H9 (cell line): ENCODE data around the gene FAM217A. TPM values are rescaled to one million over a fixed set of nuclear protein-coding genes. Genes with fewer than 3 reads are reported as not detected.

Experiments used
- DNase-seq: peaks from one replicate; pipeline ENCODE4 v3.0.0-alpha.2; 2017
- H2AFZ ChIP-seq: one replicate; pipeline ENCODE4 v1.6.1; 2013; ENCODE audit warnings: mild to moderate bottlenecking, low read length, control low read depth, moderate library complexity
- H2AK5ac ChIP-seq: 2 replicates; pipeline ENCODE4 v1.6.1; 2013; ENCODE audit warnings: low read length, control low read depth, mixed read lengths; ENCODE audit not compliant: insufficient read length
- H2BK120ac ChIP-seq: one replicate; pipeline ENCODE4 v1.6.1; 2013; ENCODE audit warnings: low read depth, mild to moderate bottlenecking, low read length, control low read depth, inconsistent platforms; ENCODE audit not compliant: poor library complexity, severe bottlenecking
- H2BK12ac ChIP-seq: 2 replicates; pipeline ENCODE4 v1.6.1; 2013; ENCODE audit warnings: low read length, control low read depth, mixed read lengths, low read depth; ENCODE audit not compliant: insufficient read length
- H2BK15ac ChIP-seq: 2 replicates; pipeline ENCODE4 v1.6.1; 2013; ENCODE audit warnings: low read depth, low read length, control low read depth
- H2BK20ac ChIP-seq: one replicate; pipeline ENCODE4 v1.6.1; 2013; ENCODE audit warnings: low read depth, mild to moderate bottlenecking, low read length, control low read depth, inconsistent platforms; ENCODE audit not compliant: poor library complexity, severe bottlenecking
- H2BK5ac ChIP-seq: 2 replicates; pipeline ENCODE4 v1.6.1; 2013; ENCODE audit warnings: low read length, control low read depth, mixed read lengths; ENCODE audit not compliant: insufficient read length
- H3K14ac ChIP-seq: 2 replicates; pipeline ENCODE4 v1.6.1; 2013; ENCODE audit warnings: low read length, control low read depth; ENCODE audit not compliant: insufficient read depth
- H3K18ac ChIP-seq: 2 replicates; pipeline ENCODE4 v1.6.1; 2013; ENCODE audit warnings: low read depth, mild to moderate bottlenecking, mixed read lengths, low read length, control low read depth; ENCODE audit not compliant: insufficient read length
- H3K23ac ChIP-seq: 2 replicates; pipeline ENCODE4 v1.6.1; 2013; ENCODE audit warnings: low read length, control low read depth, mixed read lengths, low read depth; ENCODE audit not compliant: insufficient read length
- H3K23me2 ChIP-seq: 2 replicates; pipeline ENCODE4 v1.6.1; 2013; ENCODE audit warnings: low read depth, mild to moderate bottlenecking, mixed read lengths, low read length, control low read depth; ENCODE audit not compliant: insufficient read length, poor library complexity, severe bottlenecking
- H3K27ac ChIP-seq: 2 replicates; pipeline ENCODE4 v1.5.1; 2013; ENCODE audit warnings: low read length, control low read depth, mixed read lengths, low read depth; ENCODE audit not compliant: insufficient read length
- H3K27me3 ChIP-seq: 2 replicates; pipeline ENCODE4 v1.6.1; 2013; ENCODE audit warnings: low read length, control low read depth, inconsistent platforms; ENCODE audit not compliant: insufficient read depth
- H3K4ac ChIP-seq: 2 replicates; pipeline ENCODE4 v1.6.1; 2013; ENCODE audit warnings: low read depth, mild to moderate bottlenecking, control low read depth, inconsistent platforms, low read length, moderate library complexity
- H3K4me1 ChIP-seq: 2 replicates; pipeline ENCODE4 v1.6.1; 2013; ENCODE audit warnings: low read length, control low read depth, inconsistent platforms; ENCODE audit not compliant: insufficient read depth
- H3K4me2 ChIP-seq: 2 replicates; pipeline ENCODE4 v1.6.1; 2013; ENCODE audit warnings: low read length, control low read depth, mixed read lengths; ENCODE audit not compliant: insufficient read length, insufficient read depth
- H3K56ac ChIP-seq: 2 replicates; pipeline ENCODE4 v1.6.1; 2013; ENCODE audit warnings: low read depth, mild to moderate bottlenecking, mixed read lengths, low read length, control low read depth; ENCODE audit not compliant: insufficient read length
- H3K79me1 ChIP-seq: 2 replicates; pipeline ENCODE4 v1.6.1; 2013; ENCODE audit warnings: low read depth, mild to moderate bottlenecking, moderate library complexity, low read length, control low read depth, inconsistent platforms; ENCODE audit not compliant: insufficient read depth, poor library complexity, severe bottlenecking
- H3K79me2 ChIP-seq: 2 replicates; pipeline ENCODE4 v1.6.1; 2013; ENCODE audit warnings: low read length, control low read depth, inconsistent platforms; ENCODE audit not compliant: insufficient read depth
- H3K9ac ChIP-seq: 2 replicates; pipeline ENCODE4 v1.6.1; 2013; ENCODE audit warnings: low read length, control low read depth, mixed read lengths; ENCODE audit not compliant: insufficient read length; ENCODE audit errors: extremely low read depth
- H3K9me3 ChIP-seq: one replicate; pipeline ENCODE4 v1.6.1; 2013; ENCODE audit warnings: low read depth, low read length, inconsistent platforms; ENCODE audit not compliant: control insufficient read depth
- H3T11ph ChIP-seq: one replicate; pipeline ENCODE4 v1.6.1; 2013; ENCODE audit warnings: mild to moderate bottlenecking, low read length, control low read depth, inconsistent platforms
- H4K20me1 ChIP-seq: one replicate; pipeline ENCODE4 v1.6.1; 2013; ENCODE audit not compliant: control insufficient read depth, insufficient read length, insufficient read depth
- H4K5ac ChIP-seq: 2 replicates; pipeline ENCODE4 v1.6.1; 2013; ENCODE audit warnings: low read depth, mild to moderate bottlenecking, mixed read lengths, low read length, control low read depth; ENCODE audit not compliant: insufficient read length
- H4K8ac ChIP-seq: replicated peaks from 2 replicates; pipeline ENCODE4 v1.6.1; 2013; ENCODE audit warnings: low read length, control low read depth, mixed read lengths, low read depth; ENCODE audit not compliant: insufficient read length
- H4K91ac ChIP-seq: 2 replicates; pipeline ENCODE4 v1.6.1; 2013; ENCODE audit warnings: low read depth, mild to moderate bottlenecking, moderate library complexity, mixed read lengths, low read length, control low read depth; ENCODE audit not compliant: insufficient read length
- H3K27ac Mint-ChIP-seq, 3 experiments: 2 replicates in 2 of 3; 3 replicates in 1 of 3; pipeline ENCODE4 v1.8.0; 2020 to 2021; ENCODE audit warnings: mixed read lengths in 3 of 3, mild to moderate bottlenecking in 1 of 3, moderate library complexity in 1 of 3
- H3K27me3 Mint-ChIP-seq: 2 replicates; pipeline ENCODE4 v1.8.0; 2021; ENCODE audit warnings: low read depth, mild to moderate bottlenecking, moderate library complexity, mixed read lengths
- H3K36me3 Mint-ChIP-seq, 3 experiments: 2 replicates in 2 of 3; 3 replicates in 1 of 3; pipeline ENCODE4 v1.8.0; 2020 to 2021; ENCODE audit warnings: low read depth in 3 of 3, mixed read lengths in 3 of 3; ENCODE audit not compliant: insufficient read depth in 1 of 3
- H3K4me1 Mint-ChIP-seq, 2 experiments: 2 replicates each; pipeline ENCODE4 v1.8.0; 2020; ENCODE audit warnings: mixed read lengths in 2 of 2
- H3K4me3 Mint-ChIP-seq, 2 experiments: 2 replicates in 1 of 2; 3 replicates in 1 of 2; pipeline ENCODE4 v1.8.0; 2020 to 2021; ENCODE audit warnings: mild to moderate bottlenecking in 2 of 2, mixed read lengths in 2 of 2, moderate library complexity in 1 of 2
- H3K9me3 Mint-ChIP-seq, 2 experiments: 2 replicates in 1 of 2; 3 replicates in 1 of 2; pipeline ENCODE4 v1.8.0; 2020; ENCODE audit warnings: mild to moderate bottlenecking in 2 of 2, mixed read lengths in 2 of 2, moderate library complexity in 1 of 2
- WGBS: extraction: QIAGEN DNeasy Blood & Tissue Kit; methylation state at CpG from one replicate; pipeline ENCODE4 v1.1.7; 2013; ENCODE audit warnings: missing lambda C conversion rate, low lambda C conversion rate, mixed read lengths; ENCODE audit not compliant: insufficient read length; ENCODE audit errors: extremely low coverage; 5-methylcytosine and 5-hydroxymethylcytosine counted together
- total RNA-seq: library from RNA; stranded (reverse); gene quantifications from 2 replicates; pipeline ENCODE4 v1.2.1, GENCODE V29; 2021
- TF ChIP-seq, protein P1 (sequence below): fragments of 200-600 bp; sonication (generic); conservative IDR thresholded peaks from 3 replicates; pipeline ENCODE4 v1.8.0; 2021; ENCODE audit warnings: antibody characterized with exemption, mild to moderate bottlenecking

The FAM217A gene
- total RNA-seq, 1 experiment from 2014 or later, result not detected

- H3K4me1 Mint-ChIP-seq, result no peaks in the 10 kb centered on the region
- H3K23me2 ChIP-seq, result no peaks in the 10 kb centered on the region
Observed at GRCh38 chr6:4124351-4124750, 45.4 kb upstream of the FAM217A start.

More at GRCh38 chr6:4124351-4124750, 45.4 kb upstream of the FAM217A start:
- Histone ChIP-seq H4K5ac (no peak overlapping the region), H3K27me3 (no peaks in the 10 kb centered on the region), H2BK120ac (no peak overlapping the region), H2BK12ac (no peak overlapping the region), H3K79me2 (no peaks in the 10 kb centered on the region), H3K9me3 (no peaks in the 10 kb centered on the region), H4K8ac (no peak overlapping the region), H3K18ac (no peak overlapping the region), H2AFZ (no peak overlapping the region), H3K4me2 (no peak overlapping the region), H3K4ac (no peak overlapping the region), H2BK15ac (no peak overlapping the region), H4K91ac (no peak overlapping the region), H2BK20ac (no peak overlapping the region), H3K14ac (no peak overlapping the region), H2AK5ac (no peak overlapping the region), H3K56ac (no peak overlapping the region), H3T11ph (no peak overlapping the region), H2BK5ac (no peak overlapping the region), H4K20me1 (no peaks in the 10 kb centered on the region), H3K4me1 (no peaks in the 10 kb centered on the region), H3K9ac (no peak overlapping the region), H3K79me1 (no peaks in the 10 kb centered on the region), H3K23ac (no peak overlapping the region), H3K27ac (no peak overlapping the region)
- no peak overlapping the region for H3K4me3 Mint-ChIP-seq
- DNase-seq, result no peak
- H3K9me3 Mint-ChIP-seq, result no peaks in the 10 kb centered on the region
- H3K36me3 Mint-ChIP-seq, result peaks cover 30 to 68% (median 57%) of the 10 kb centered on the region in 3 experiments; a peak in 6 of 7 replicates
- no CpG with 5 or more reads among the region's 1 CpG for WGBS
- no peaks in the 10 kb centered on the region for H3K27me3 Mint-ChIP-seq
- H3K27ac Mint-ChIP-seq, result no peak overlapping the region
- TF ChIP-seq, protein P1, sequence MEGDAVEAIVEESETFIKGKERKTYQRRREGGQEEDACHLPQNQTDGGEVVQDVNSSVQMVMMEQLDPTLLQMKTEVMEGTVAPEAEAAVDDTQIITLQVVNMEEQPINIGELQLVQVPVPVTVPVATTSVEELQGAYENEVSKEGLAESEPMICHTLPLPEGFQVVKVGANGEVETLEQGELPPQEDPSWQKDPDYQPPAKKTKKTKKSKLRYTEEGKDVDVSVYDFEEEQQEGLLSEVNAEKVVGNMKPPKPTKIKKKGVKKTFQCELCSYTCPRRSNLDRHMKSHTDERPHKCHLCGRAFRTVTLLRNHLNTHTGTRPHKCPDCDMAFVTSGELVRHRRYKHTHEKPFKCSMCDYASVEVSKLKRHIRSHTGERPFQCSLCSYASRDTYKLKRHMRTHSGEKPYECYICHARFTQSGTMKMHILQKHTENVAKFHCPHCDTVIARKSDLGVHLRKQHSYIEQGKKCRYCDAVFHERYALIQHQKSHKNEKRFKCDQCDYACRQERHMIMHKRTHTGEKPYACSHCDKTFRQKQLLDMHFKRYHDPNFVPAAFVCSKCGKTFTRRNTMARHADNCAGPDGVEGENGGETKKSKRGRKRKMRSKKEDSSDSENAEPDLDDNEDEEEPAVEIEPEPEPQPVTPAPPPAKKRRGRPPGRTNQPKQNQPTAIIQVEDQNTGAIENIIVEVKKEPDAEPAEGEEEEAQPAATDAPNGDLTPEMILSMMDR, result no peak
